Measurements from ENCODE around the gene GDI1. TPM values are rescaled to one million over a fixed set of nuclear protein-coding genes. Genes with fewer than 3 reads are reported as not detected.

The GDI1 gene
- total and polyA plus RNA-seq, 10 of the 15 experiments (the other 5 are each of a cell fraction or from before 2014, with no cell fraction given): 0.92 to 102 (median 49.6) TPM

GRCh38 chrX:154486396-154487207 is 49.6 kb downstream of the GDI1 start, which contains the start of gene UBL4A (continued):
- TF ChIP-seq PAX5 (IDR thresholded peaks at IDR 0.05; ENCODE audit: borderline replicate concordance, low read depth, low read length) (0 out of 2 replicates have a peak, but pooled peaks have one; percentile 16), ATF7 (IDR thresholded peaks at IDR 0.05; ENCODE audit: low read depth) (0 out of 2 replicates have a peak, but pooled peaks have one; percentile 13), POLR2A (IDR thresholded peaks at IDR 0.05; ENCODE audit: low read depth, low read length) (peak; percentile 66)

GRCh38 chrX:154487518-154488290 is 50.8 kb downstream of the GDI1 start:
- Histone ChIP-seq H3K4me3 (no peak overlapping the region), H3K27me3 (replicated peaks in 1 of 2; ENCODE audit: control insufficient read depth in 2 of 2, insufficient read depth in 2 of 2, low read length in 1 of 2) (no peaks in the 10 kb centered on the region), H3K9me3 (replicated peaks; ENCODE audit: control insufficient read depth, insufficient read depth, low read length) (no peaks in the 10 kb centered on the region; the same call in 2 of the 3 replicates), H3K36me3 (ENCODE audit: control insufficient read depth in 2 of 2, insufficient read depth in 2 of 2, low read length in 1 of 2) (peaks cover 0 to 2% of the 10 kb centered on the region in 2 experiments; a peak in 2 of 4 replicates), H4K20me1 (ENCODE audit: control insufficient read depth, insufficient read depth) (no peaks in the 10 kb centered on the region), H3K27ac (ENCODE audit: control insufficient read depth, insufficient read depth) (no peak overlapping the region), H2AFZ (ENCODE audit: control insufficient read depth, low read depth, low read length) (no peak overlapping the region), H3K79me2 (ENCODE audit: control insufficient read depth, insufficient read depth, low read length) (peaks cover 21% of the 10 kb centered on the region), H3K4me2 (ENCODE audit: control insufficient read depth, insufficient read depth) (no peak overlapping the region), H3K4me1 (ENCODE audit: control insufficient read depth, insufficient read depth, low read length) (peaks cover 8% of the 10 kb centered on the region; the same call in 1 of the 2 replicates), H3K9ac (ENCODE audit: control insufficient read depth, insufficient read depth, low read length) (no peak overlapping the region)
- ChIA-PET CTCF (no interaction called here), SMC1A (ENCODE audit: uncharacterized antibody, unreplicated experiment) (interaction anchor here (1.1 kb wide), 1 partner anchor 89 kb away, joined by 4 read pairs; the partner anchor contains the start of gene RPL10), POLR2A (interaction anchor here (1.1 to 1.5 kb wide), 4 partner anchors 9 to 44 kb away, joined by 3 to 7 read pairs (median 4); partner anchors contain the start of genes FAM50A and LAGE3), RAD21 (ENCODE audit: unreplicated experiment) (interaction anchor here (1.0 to 1.5 kb wide), 2 partner anchors 9 to 39 kb away, joined by 3 to 4 read pairs; no protein-coding TSS in a partner anchor)
- ATAC-seq (no peak), FAIRE-seq (no peak), DNase-seq (ENCODE audit: low read depth, low spot score) (no peak)
- in situ Hi-C loops (cut with MboI) (no loop called here), intact Hi-C loops (cut with micrococcal nuclease; ENCODE audit: unreplicated experiment) (no loop called here)
- BruUV-seq (replicated peaks): no TSS peak
- 71% methylated on average over 27 of the region's 28 CpGs for WGBS (ENCODE audit: insufficient coverage, insufficient replicate concordance, low lambda C conversion rate, missing lambda C conversion rate)
- TF ChIP-seq RAD51 (IDR thresholded peaks at IDR 0.05): no peak
- TF ChIP-seq SRF (IDR thresholded peaks at IDR 0.05; ENCODE audit: low read depth in 2 of 2, low read length in 2 of 2): 0 out of 4 replicates have a peak, but pooled peaks of 1 of the 2 experiments have one; percentile 3
